HepG2 (cell line): ENCODE results near the gene GPX1. TPM values are rescaled to one million over a fixed set of nuclear protein-coding genes. Genes with fewer than 3 reads are reported as not detected.
A peak's percentile ranks its signal among the peaks of the same experiment; 100 is the strongest.

Experiments
- ARID5B ChIP-seq: IDR thresholded peaks from 2 replicates; pipeline ENCODE4 v1.4.0; 2020; ENCODE audit warnings: mild to moderate bottlenecking, missing genetic modification reagents
- ATRX ChIP-seq: sonication (generic); formaldehyde crosslinking; IDR thresholded peaks from 2 replicates; pipeline ENCODE4 v1.4.0; 2020; ENCODE audit warnings: missing genetic modification reagents, borderline replicate concordance
- FOSL2 ChIP-seq: sonication (generic); formaldehyde crosslinking; IDR thresholded peaks from 2 replicates; pipeline ENCODE4 v1.4.0; 2020; ENCODE audit warnings: missing genetic modification reagents
- PPARG ChIP-seq: conservative IDR thresholded peaks from 2 replicates; pipeline ENCODE4 v1.6.1; 2016; ENCODE audit warnings: missing biosample characterization, missing genetic modification reagents
- REST ChIP-seq, 2 experiments: IDR thresholded peaks; 2 replicates each; pipeline ENCODE4 v1.6.1; 2011 to 2012; ENCODE audit warnings: low read length in 2 of 2, borderline replicate concordance in 1 of 2, low read depth in 1 of 2, mild to moderate bottlenecking in 1 of 2, moderate library complexity in 1 of 2
- SAFB2 ChIP-seq: sonication (generic); formaldehyde crosslinking; IDR thresholded peaks from 2 replicates; pipeline ENCODE4 v1.5.1; 2020; ENCODE audit warnings: missing genetic modification reagents, low read depth, mild to moderate bottlenecking, borderline replicate concordance
- TRIM22 ChIP-seq: fragments of 450-650 bp; IDR thresholded peaks from 2 replicates; pipeline ENCODE4 v1.6.1; 2017
- WIZ ChIP-seq: sonication (generic); formaldehyde crosslinking; IDR thresholded peaks from 2 replicates; pipeline ENCODE4 v1.5.1; 2020; ENCODE audit warnings: mild to moderate bottlenecking, missing genetic modification reagents
- ZFX ChIP-seq: sonication (generic); formaldehyde crosslinking; IDR thresholded peaks from 2 replicates; pipeline ENCODE4 v1.4.0; 2020; ENCODE audit warnings: mild to moderate bottlenecking, low read depth, missing genetic modification reagents, moderate library complexity
- ZNF101 ChIP-seq: sonication (generic); formaldehyde crosslinking; IDR thresholded peaks from 2 replicates; pipeline ENCODE4 v1.4.0; 2020; ENCODE audit warnings: mild to moderate bottlenecking, low read depth, missing genetic modification reagents, borderline replicate concordance
- ZNF460 ChIP-seq: sonication (generic); formaldehyde crosslinking; IDR thresholded peaks from 2 replicates; pipeline ENCODE4 v1.5.1; 2020; ENCODE audit warnings: missing genetic modification reagents, mild to moderate bottlenecking, borderline replicate concordance
- ZNF512B ChIP-seq: sonication (generic); formaldehyde crosslinking; IDR thresholded peaks from 2 replicates; pipeline ENCODE4 v1.5.1; 2020; ENCODE audit warnings: missing genetic modification reagents, mild to moderate bottlenecking, borderline replicate concordance
- ZNF570 ChIP-seq: sonication (generic); formaldehyde crosslinking; IDR thresholded peaks from 2 replicates; pipeline ENCODE4 v1.4.0; 2020; ENCODE audit warnings: mild to moderate bottlenecking, missing genetic modification reagents, borderline replicate concordance
- ZNF605 ChIP-seq: sonication (generic); formaldehyde crosslinking; IDR thresholded peaks from 2 replicates; pipeline ENCODE4 v1.8.0; 2022; ENCODE audit warnings: mild to moderate bottlenecking, missing genetic modification reagents
- polyA plus RNA-seq, 8 experiments: library from polyadenylated mRNA; depleted of rRNA in 3 of 8; stranded (reverse) in 7 of 8; unstranded in 1 of 8; fragments of >200 nt; fragmentation: Illumina TruSeq in 4 of 8; extraction: Trizol in 4 of 8; gene quantifications; 2 replicates each; pipeline versions ENCODE4 v1.2.1 to v1.2.3, GENCODE V29; 2011 to 2016; ENCODE audit warnings: low read depth in 4 of 8, missing spikeins in 1 of 8, mixed read lengths in 1 of 8; ENCODE audit not compliant: insufficient read depth in 1 of 8
- total RNA-seq, 5 experiments: library from RNA; depleted of rRNA; stranded (reverse); fragments of >200 nt; fragmentation: Illumina TruSeq; extraction: Trizol; gene quantifications; 2 replicates each; pipeline ENCODE4 v1.2.3, GENCODE V29; 2016; ENCODE audit warnings: low read depth in 1 of 5

GPX1 gene
- total and polyA plus RNA-seq, 2 of the 13 experiments (the other 11 are each of a cell fraction or from before 2014, with no cell fraction given): 149 to 168 TPM

GRCh38 chr3:49358217-49358883 lies at the start of gene GPX1 (continued):
- no peak for TF ChIP-seq ATRX
- TF ChIP-seq REST (IDR thresholded peaks at IDR 0.05; ENCODE audit: borderline replicate concordance in 1 of 2, low read depth in 1 of 2, low read length in 2 of 2): no peak
- TF ChIP-seq ZNF460 (CRISPR knock-in tag): peak; percentile 37; the same call in 1 of the 2 replicates
- no peak for TF ChIP-seq ZNF570 (CRISPR knock-in tag)
- no peak for TF ChIP-seq ZNF101 (CRISPR knock-in tag)
- TF ChIP-seq FOSL2 (CRISPR knock-in tag): no peak
- peak; percentile 80; the same call in 1 of the 2 replicates for TF ChIP-seq ZFX (CRISPR knock-in tag)
- 0 out of 2 replicates have a peak, but pooled peaks have one; percentile 38 for TF ChIP-seq WIZ
- no peak for TF ChIP-seq TRIM22
- TF ChIP-seq ARID5B (CRISPR knock-in tag): peak; percentile 63
- TF ChIP-seq SAFB2 (CRISPR knock-in tag): 0 out of 2 replicates have a peak, but pooled peaks have one; percentile 71
- peak; percentile 92 for TF ChIP-seq ZNF605 (CRISPR knock-in tag)
- 0 out of 2 replicates have a peak, but pooled peaks have one; percentile 38 for TF ChIP-seq ZNF512B (CRISPR knock-in tag)
- 0 out of 2 replicates have a peak, but pooled peaks have one; percentile 34 for TF ChIP-seq PPARG (CRISPR knock-in tag)
